ENCODE measurements around the gene KCNG2. TPM values are rescaled to one million over a fixed set of nuclear protein-coding genes. Genes with fewer than 3 reads are reported as not detected.

Gene KCNG2
- total RNA-seq, 4 donors from 2014 or later = 0.44 TPM; not detected in 3

- TF ChIP-seq CTCF (IDR thresholded peaks at IDR 0.05; ENCODE audit: low read depth) = no peak
These were observed 63.9 kb downstream of the KCNG2 start for GRCh38 chr18:79861687-79862086.

GRCh38 chr18:79862562-79862961 lies 64.8 kb downstream of the KCNG2 start:
- TF ChIP-seq CTCF (IDR thresholded peaks at IDR 0.05; ENCODE audit: low read depth) = no peak

- TF ChIP-seq CTCF (IDR thresholded peaks at IDR 0.05; ENCODE audit: low read depth) = no peak
These were observed 65.6 kb downstream of the KCNG2 start for GRCh38 chr18:79863161-79864005.

- TF ChIP-seq CTCF (IDR thresholded peaks at IDR 0.05; ENCODE audit: low read depth) = no peak
These were observed 66.4 kb downstream of the KCNG2 start for GRCh38 chr18:79864006-79864725.

GRCh38 chr18:79866889-79867574 lies 69.3 kb downstream of the KCNG2 start:
- no peak for TF ChIP-seq CTCF (IDR thresholded peaks at IDR 0.05; ENCODE audit: low read depth)

- no peak for TF ChIP-seq CTCF (IDR thresholded peaks at IDR 0.05; ENCODE audit: low read depth)
These were observed 69.9 kb downstream of the KCNG2 start for GRCh38 chr18:79867666-79868065.
